RWPE1 (cell line): ENCODE results near the gene ZNF527.

ENCODE experiments used
- CTCF ChIA-PET: fragments of 350-600 bp; sonication (Branson Sonifier 250); formaldehyde crosslinking; extraction: SDS; loops from one replicate; lab custom pipeline; 2021; lab: Yijun Ruan, JAX
- POLR2A ChIA-PET: fragments of 400-600 bp; formaldehyde crosslinking; extraction: SDS; loops from one replicate; lab custom pipeline; 2020; ENCODE audit warnings: antibody characterized with exemption; ENCODE audit not compliant: low non-redundant PET; lab: Yijun Ruan, JAX
- DNase-seq: peaks from one replicate; pipeline ENCODE4 v3.0.0; 2012; ENCODE audit warnings: low spot score
- H3K27ac ChIP-seq: fragments of 450-650 bp; 2 replicates; pipeline ENCODE4 v1.5.1; 2017
- TF ChIP-seq, protein P1 (sequence below): fragments of 450-650 bp; conservative IDR thresholded peaks from 2 replicates; pipeline ENCODE4 v1.5.1; 2017; ENCODE audit warnings: low read depth, mild to moderate bottlenecking

The ZNF527 gene

GRCh38 chr19:37370880-37371661 lies at the start of gene ZNF527:
ZNF527 (plus strand) TSS chr19:37371099; CDS start chr19:37374199, 3,100 bp downstream.
- ChIA-PET CTCF (interaction anchor here (0.6 kb wide), 3 partner anchors 60 to 364 kb away, joined by 3 read pairs; no protein-coding TSS in a partner anchor), POLR2A (interaction anchor here (0.5 to 1.0 kb wide), 5 partner anchors 16 to 713 kb away, joined by 3 to 11 read pairs (median 4); partner anchors contain the start of gene ZNF383)
- H3K27ac ChIP-seq: peak within 1 kb of the TSS; percentile 87
- TF ChIP-seq, protein P1, sequence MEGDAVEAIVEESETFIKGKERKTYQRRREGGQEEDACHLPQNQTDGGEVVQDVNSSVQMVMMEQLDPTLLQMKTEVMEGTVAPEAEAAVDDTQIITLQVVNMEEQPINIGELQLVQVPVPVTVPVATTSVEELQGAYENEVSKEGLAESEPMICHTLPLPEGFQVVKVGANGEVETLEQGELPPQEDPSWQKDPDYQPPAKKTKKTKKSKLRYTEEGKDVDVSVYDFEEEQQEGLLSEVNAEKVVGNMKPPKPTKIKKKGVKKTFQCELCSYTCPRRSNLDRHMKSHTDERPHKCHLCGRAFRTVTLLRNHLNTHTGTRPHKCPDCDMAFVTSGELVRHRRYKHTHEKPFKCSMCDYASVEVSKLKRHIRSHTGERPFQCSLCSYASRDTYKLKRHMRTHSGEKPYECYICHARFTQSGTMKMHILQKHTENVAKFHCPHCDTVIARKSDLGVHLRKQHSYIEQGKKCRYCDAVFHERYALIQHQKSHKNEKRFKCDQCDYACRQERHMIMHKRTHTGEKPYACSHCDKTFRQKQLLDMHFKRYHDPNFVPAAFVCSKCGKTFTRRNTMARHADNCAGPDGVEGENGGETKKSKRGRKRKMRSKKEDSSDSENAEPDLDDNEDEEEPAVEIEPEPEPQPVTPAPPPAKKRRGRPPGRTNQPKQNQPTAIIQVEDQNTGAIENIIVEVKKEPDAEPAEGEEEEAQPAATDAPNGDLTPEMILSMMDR: no peak
- DNase-seq: peak; percentile 92

GRCh38 chr19:37329686-37330085 lies 41.2 kb upstream of the ZNF527 start:
- ChIA-PET CTCF (interaction anchor here (0.6 kb wide), 1 partner anchor 1129 kb away, joined by 3 read pairs; no protein-coding TSS in a partner anchor), POLR2A (no interaction called here)
- H3K27ac ChIP-seq: no peak overlapping the region
- TF ChIP-seq, protein P1: peak; percentile 22; the same call in 1 of the 2 replicates
- DNase-seq: peak; percentile 5

- no peak overlapping the region for H3K27ac ChIP-seq
- CTCF ChIA-PET: no interaction called here
- TF ChIP-seq, protein P1: no peak
- DNase-seq: no peak
- POLR2A ChIA-PET: no interaction called here
These were observed 38.1 kb upstream of the ZNF527 start for GRCh38 chr19:37332839-37333238.

DNA sequence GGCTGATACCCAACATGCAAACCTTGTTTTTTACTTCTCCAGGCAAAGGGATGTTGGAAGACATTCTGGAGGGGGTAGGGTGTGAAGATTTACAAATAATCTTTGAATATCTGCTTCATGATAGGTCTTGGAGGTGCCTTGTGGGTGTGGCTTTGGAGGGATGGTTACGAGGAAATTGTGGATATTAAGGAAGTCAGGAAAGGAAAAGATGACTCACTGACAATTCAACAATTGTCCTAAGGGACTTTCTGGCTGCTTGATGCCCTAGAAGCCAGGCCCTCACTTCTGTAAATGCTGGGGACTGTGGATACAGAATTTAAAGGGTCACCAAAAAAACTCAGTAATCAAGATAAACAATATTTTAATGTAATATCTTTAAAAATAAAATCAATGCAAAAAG lies 37.4 kb upstream of the ZNF527 start:
- ChIA-PET CTCF (no interaction called here), POLR2A (no interaction called here)
- no peak overlapping the region for H3K27ac ChIP-seq
- no peak for DNase-seq
- TF ChIP-seq, protein P1: no peak

DNA sequence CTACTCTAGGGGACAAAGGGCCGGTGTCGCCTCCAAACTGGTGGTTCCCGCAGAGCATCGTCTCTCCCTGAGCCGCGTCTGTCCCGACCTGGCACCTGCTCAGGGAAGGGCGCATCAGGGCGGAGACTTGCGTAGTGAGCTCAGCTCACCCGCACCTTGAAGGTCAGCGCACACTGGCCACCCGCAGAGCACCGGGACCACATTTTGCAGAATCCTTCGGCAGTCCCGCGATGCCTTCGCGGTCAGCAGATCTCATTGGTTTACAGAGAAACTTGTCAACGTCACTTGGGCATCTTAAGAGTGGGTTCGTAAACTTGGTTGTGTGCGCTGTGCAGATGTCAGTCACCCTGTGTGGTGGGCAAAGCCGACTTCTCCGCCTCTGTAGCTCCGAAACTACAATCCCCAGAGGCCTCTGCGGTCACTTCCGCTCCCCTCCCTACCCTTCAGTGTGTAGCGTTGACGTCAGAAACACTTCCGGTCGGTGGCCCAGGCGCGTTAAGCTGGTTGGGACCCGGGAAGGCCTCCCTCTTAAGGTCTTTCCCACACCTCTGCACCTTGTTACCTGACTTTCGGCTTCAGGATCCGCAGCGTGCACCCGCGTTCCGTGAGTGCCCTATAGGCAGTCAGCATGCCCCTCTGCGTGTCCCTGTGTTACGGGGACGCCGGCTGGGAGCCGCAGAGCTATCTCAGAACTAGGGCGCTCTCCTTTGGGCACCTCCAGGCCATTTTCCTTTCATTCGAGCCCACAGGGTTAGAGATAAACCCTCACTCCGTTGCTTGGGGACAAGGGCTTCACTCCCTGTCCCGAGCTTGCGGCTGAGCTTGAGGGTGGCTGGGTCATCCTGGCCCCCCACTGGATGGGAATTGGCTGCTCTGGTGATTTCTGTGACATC lies 36.5 kb upstream of the ZNF527 start:
- ChIA-PET POLR2A (no interaction called here), CTCF (interaction anchor here (0.6 to 0.8 kb wide), 2 partner anchors 15 to 570 kb away, joined by 3 to 4 read pairs; no protein-coding TSS in a partner anchor)
- DNase-seq: peak; percentile 89
- TF ChIP-seq, protein P1: no peak
- peak overlapping the region; percentile 73 for H3K27ac ChIP-seq

DNA sequence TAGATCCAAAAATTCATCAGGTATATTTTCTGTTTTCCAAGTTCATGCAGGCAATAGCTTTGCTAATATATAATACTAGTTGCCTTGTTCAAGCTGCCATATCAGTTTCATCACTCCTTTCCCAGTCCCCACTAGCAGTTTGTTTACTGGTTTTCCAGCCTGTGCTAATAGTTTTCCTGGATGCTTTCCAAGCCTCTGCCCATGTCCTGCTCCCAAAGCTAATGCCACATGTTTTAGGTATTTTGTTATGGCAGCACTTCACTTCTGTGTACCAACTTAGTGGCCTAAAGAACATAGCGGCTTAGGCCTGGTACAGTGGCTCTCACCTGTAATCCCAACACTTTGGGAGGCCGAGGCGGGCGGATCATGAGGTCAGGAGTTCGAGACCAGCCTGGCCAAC lies 28.1 kb upstream of the ZNF527 start:
- TF ChIP-seq, protein P1: no peak
- ChIA-PET POLR2A (no interaction called here), CTCF (interaction anchor here (0.6 kb wide), 1 partner anchor 1406 kb away, joined by 3 read pairs; no protein-coding TSS in a partner anchor)
- DNase-seq: no peak
- H3K27ac ChIP-seq: no peak overlapping the region
